ENCODE results near the gene MAN1A1.

MAN1A1 gene

DNA sequence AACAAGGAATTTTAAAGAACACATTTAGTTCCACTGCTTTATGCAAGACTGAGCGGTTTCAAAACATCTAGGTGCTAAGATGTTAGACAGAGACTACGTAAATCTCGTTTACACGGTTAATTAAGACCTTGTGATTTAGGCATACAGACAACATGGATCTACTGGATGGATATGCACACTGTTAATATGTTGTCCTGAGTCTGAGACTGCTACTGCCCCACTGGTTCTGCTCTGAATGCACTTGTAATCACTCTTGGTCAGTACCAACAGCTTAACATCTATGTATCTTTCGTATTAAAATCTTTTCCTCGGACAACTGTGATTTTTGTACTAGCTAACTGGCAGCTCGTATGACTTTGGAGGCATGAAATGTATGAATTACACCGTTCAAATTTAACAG is 3.1 kb downstream of the MAN1A1 start:
- DNase-seq (ENCODE audit: low spot score), result no peak

GRCh38 chr6:119345114-119345513 is 4.4 kb downstream of the MAN1A1 start:
- DNase-seq (ENCODE audit: low spot score), result no peak

DNA sequence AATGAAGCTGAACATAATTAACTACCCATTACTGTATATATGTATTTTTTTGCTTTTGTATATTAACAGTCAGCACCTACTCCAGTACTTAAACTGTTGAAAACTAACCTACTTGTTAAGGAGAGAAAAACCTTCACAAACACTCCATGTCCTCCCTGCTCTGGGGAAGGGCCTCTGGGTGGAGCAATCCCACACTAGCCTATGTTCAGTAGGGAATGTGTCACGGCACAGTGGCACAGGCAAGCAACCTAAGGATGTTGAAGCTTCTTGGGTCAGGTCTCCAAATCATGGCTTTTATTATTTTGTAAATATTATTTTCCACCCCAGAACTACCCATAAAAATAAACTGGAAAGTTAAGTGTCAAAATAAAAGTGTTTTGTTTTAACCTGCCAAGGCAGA is 5.3 kb downstream of the MAN1A1 start:
- no peak for DNase-seq (ENCODE audit: low spot score)

DNA sequence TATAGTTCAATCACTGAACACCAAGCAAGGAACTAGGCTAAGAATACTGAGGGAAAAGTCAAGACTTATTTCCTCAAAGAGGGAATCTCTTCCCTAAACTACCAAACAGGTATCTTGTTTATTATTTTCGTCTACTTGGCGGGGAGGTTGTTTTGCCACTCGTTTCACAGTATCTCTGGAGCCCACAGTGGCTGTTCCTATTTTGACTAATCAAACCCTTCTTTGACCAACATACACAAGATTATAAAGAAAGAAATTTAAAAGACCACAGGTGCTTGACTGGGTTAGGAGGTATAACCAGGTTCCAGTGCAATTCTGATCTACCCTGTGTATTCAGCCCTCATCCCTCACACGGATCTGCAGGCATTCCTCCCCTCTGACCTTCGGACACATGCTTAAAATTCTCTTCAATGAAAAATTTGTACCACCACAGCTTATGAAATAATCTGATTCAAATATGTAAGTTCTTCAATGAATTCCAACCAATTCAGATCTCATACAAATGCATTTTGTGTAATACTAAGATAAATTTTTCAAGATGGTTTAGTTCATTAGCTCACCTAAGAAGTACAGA is 5.9 kb downstream of the MAN1A1 start:
- no peak for DNase-seq (ENCODE audit: low spot score)

GRCh38 chr6:119343167-119343566 is 6.4 kb downstream of the MAN1A1 start:
- no peak for DNase-seq (ENCODE audit: low spot score)

GRCh38 chr6:119342430-119342829 is 7.1 kb downstream of the MAN1A1 start:
- no peak for DNase-seq (ENCODE audit: low spot score)

GRCh38 chr6:119340796-119341487 is 8.6 kb downstream of the MAN1A1 start:
- no peak for DNase-seq (ENCODE audit: low spot score)

DNA sequence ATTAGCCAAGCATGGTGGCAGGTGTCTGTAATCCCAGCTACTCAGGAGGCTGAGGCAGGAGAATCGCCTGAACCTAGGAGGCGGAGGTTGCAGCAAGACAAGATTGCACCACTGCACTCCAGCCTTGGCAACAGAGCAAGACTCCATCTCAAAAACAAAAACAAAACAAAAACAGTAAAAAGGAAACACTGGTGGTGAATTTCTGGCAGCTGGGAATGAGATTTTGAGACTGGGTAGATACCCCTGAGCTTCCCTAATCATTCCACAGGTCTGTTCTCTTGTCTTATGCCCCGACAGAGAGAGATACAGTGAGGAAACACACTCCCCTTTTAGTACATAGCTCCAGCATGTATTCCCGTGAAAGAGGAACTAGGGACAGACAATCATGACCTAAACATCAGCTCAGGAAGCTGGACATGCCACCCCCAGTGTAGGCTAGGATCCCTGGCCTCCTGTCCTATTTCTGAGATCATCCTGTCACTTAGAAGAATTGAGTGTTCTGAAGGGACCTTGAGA is 9.6 kb downstream of the MAN1A1 start:
- no peak for DNase-seq (ENCODE audit: low spot score)

DNA sequence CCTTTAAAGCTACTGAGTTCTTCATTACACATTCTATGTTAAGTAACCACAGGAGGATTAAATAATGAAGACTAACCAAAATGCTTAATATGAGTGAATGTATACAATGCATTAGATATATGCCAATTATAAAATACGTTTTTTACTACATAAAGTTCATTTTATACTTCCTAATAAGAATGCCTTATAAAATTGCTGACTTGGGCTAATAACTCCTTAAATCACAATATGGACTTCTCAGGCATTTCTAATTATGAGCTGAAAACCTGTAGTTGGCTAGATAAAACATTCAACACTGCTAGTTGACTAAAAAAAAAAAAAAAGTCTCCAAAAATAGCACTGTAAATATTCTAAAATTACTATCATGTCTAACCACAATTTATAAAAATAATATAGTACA is 11.8 kb downstream of the MAN1A1 start:
- no peak for DNase-seq (ENCODE audit: low spot score)

DNA sequence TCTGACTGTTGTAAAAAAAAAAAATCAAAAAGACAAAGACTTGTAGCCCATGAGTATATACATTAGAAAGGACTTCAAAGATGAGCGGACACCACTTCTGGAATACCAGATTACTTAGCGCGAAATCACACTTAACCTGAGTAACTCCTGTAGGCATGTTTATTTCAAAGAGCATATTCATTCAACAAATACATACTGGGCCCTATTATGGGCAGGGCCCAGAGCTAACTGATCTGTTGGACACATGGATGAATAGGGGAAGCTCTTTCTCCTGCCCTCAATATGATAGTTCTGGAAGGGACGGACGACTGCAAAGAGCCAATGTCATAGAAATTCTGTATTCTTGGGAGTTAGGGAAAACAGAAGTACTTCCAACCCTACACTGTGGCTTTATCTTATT is 12.3 kb downstream of the MAN1A1 start:
- DNase-seq (ENCODE audit: low spot score), result no peak

GRCh38 chr6:119334535-119335264 is 14.9 kb downstream of the MAN1A1 start:
- no peak for DNase-seq (ENCODE audit: low spot score)

GRCh38 chr6:119333707-119334295 is 15.8 kb downstream of the MAN1A1 start:
- peak; percentile 36 for DNase-seq (ENCODE audit: low spot score)

DNA sequence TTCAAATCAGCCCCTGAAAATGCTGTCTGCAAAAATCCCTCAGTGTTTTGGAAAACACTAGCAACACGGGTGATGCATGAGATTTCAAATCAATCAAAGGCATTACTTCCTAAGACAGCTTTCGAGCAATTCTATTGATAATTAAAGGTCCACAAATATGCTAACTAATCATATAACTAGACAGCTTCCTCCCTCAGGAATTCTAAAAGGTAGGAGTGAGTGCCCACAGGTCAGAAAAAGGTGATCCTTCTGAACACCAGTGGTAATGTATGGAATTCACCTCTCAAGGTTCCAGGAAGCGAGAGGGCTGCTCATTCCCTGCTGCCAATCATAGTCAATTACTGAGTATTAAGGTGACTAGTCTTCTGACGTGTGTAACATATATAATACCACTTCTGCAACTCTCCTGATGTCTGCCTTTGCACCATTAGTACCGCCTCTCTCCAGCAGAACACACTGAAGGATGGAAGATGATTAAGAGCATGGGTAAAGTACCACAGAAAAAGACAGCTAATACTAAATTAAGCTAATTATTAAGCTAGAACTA is 16.4 kb downstream of the MAN1A1 start:
- DNase-seq (ENCODE audit: low spot score), result no peak

- no peak for DNase-seq (ENCODE audit: low spot score)
Observed at GRCh38 chr6:119331663-119332286, 17.8 kb downstream of the MAN1A1 start.

DNA sequence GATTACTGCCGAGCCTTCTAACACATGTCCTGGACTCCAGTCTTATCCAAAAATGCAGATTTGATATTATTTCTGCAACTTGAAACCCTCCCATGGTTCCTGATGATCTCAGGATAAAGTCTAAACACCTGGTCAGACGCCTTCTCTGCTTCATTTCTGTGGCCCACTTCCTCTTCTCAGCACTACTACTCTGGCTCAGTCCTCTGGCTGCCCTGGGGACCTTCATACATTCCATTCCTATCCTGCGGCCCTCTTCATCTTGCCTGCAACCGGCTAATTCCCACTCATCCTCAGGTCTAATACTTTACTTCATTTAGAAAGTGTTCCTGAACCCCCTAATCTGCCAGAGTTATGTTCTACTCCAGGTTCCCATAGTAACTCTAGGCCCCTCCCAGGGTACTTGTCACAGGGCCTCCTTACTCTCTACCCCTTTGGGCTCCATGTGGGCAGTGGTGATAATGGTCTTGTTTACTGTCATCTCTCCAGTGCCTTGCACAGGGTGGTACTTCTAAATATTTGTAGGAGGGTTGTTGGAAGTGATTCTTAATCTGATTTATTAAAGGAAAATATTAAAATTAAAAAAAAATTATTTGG is 18.9 kb downstream of the MAN1A1 start:
- DNase-seq (ENCODE audit: low spot score), result no peak

DNA sequence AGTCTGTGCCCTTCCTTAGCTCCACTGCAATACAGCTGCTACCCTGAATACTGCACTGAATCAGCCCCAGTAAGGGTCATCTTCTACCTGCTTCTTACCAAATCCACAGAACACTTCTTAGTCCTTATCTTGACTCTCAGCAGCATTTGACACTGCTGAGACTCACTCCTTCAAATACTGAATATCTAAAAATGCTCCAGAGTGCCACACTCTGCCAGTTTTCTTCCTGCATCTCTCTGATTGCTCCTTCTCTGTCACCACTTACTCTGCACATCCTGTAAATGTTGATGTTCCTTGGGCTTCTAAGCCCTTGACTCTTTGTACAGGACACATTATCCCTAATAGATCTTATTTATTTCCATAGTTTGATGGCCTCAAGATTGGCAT is 19.8 kb downstream of the MAN1A1 start:
- DNase-seq (ENCODE audit: low spot score), result no peak

- no peak for DNase-seq (ENCODE audit: low spot score)
Observed at GRCh38 chr6:119328892-119329793, 20.4 kb downstream of the MAN1A1 start.

DNA sequence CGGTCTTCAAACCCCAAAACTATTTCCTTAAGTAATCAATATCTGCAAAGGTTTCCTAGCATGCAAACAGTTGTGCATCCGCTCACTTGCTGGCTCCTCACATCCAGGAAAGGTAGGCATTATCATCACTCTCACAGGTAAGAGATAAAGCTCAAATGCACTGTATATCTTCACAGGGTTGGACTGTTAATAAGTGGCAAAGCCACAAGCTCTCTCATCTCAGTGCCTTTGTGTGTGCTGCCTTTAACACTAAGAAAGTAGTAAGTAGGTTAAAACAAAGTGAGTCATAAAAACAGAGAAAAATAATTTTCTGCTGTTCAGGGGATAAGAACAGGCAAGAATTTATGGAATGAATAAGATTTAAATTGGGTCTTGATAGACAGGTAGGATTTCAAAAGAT is 21.3 kb downstream of the MAN1A1 start:
- no peak for DNase-seq (ENCODE audit: low spot score)

GRCh38 chr6:119327810-119328209 is 21.8 kb downstream of the MAN1A1 start:
- no peak for DNase-seq (ENCODE audit: low spot score)

- no peak for DNase-seq (ENCODE audit: low spot score)
Observed at GRCh38 chr6:119326291-119327005, 23.1 kb downstream of the MAN1A1 start.

Data from LoVo (cell line).